ENCODE results near the gene CLEC7A. TPM values are rescaled to one million over a fixed set of nuclear protein-coding genes. Genes with fewer than 3 reads are reported as not detected.

The CLEC7A gene
- total RNA-seq, 4 donors from 2014 or later, result 2.9 to 83.4 (median 4.6) TPM

DNA sequence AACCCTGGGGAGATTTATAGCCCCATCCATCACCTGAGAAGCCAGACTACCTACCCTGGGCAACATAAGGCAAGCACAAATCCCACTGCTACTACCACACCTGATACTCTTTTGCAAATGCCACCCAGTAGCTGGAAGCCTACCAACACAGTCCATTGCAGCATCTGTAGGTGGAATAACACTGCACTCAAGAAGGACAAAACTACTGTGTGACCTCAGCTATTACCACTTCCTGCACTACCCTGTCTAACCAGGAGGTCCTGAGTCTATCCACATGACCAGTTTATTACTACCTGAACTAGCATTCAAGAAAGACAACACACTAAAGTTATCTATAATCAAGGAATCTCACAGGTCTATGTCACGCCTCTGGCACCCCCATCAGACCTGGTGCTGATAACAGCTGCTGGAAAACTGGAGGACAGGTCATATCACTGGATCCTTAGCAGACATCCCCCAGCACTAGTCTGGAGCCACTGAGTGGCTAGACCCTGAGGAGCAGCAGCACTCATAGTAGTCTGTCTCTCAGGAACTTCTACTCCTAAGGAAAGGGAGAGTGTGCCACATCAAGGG lies 28.3 kb downstream of the CLEC7A start:
- no peak for TF ChIP-seq POLR2A (IDR thresholded peaks at IDR 0.05)
- intact Hi-C loops (cut with DNase I; ENCODE audit: low total_unique reads) (no loop called here), in situ Hi-C loops (cut with MboI; ENCODE audit: low pct_ligation_motif_present in 1 of 4, low pct_unique_long_range_greater_than_20kb in 1 of 4, low sequenced_read_pairs in 3 of 4) (no loop called here)
- WGBS, 2 donors (ENCODE audit: low coverage in 1 of 2), result 60 to 84% methylated on average over 1 of the region's 1 CpG
- no peaks in the 10 kb centered on the region for H3K27me3 ChIP-seq
- peak overlapping the region in 2 of 4 donors; percentile 41 to 55 for H3K27ac ChIP-seq
- DNase-seq, result no peak
- H3K4me3 ChIP-seq, result no peak overlapping the region
- H3K4me1 ChIP-seq, result peaks cover 0 to 12% (median 3%) of the 10 kb centered on the region in 4 donors
- H3K9me3 ChIP-seq, result no peaks in the 10 kb centered on the region
- H3K36me3 ChIP-seq, result no peaks in the 10 kb centered on the region

DNA sequence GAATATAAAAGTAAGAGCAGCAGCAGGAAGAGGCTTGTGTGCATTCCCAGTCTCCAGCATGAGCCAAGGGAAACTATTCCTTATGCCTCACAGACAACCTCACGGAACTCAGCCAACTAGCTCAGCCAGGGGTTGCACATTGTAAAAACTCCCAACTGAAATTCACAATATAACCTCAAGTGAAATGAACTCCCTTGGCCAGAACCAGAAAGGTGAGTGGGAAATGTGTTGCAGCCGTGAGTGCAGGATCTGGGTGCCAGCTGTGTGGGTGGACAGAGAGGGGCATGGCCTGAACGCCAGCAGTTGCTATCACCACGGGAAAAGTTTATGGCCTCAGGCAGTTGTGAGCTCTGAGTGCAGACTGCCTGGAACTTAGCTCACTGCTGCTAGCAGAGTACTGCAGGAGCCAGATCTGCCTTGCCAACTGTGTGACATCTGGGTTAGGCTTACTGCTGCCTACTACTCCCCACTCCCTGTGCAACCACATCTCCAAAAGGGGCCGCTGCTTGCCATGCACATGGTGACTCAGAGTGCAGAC lies 28.9 kb downstream of the CLEC7A start:
- in situ Hi-C loops (cut with MboI; ENCODE audit: low pct_ligation_motif_present in 1 of 4, low pct_unique_long_range_greater_than_20kb in 1 of 4, low sequenced_read_pairs in 3 of 4) (no loop called here), intact Hi-C loops (cut with DNase I; ENCODE audit: low total_unique reads) (no loop called here)
- TF ChIP-seq EP300 (IDR thresholded peaks at IDR 0.05; ENCODE audit: low read depth) (no peak), POLR2A (IDR thresholded peaks at IDR 0.05) (no peak)
- Histone ChIP-seq H3K27ac (peak overlapping the region; percentile 24 to 55 (median 33)), H3K27me3 (no peaks in the 10 kb centered on the region), H3K4me1 (peaks cover 0 to 12% (median 3%) of the 10 kb centered on the region in 4 donors), H3K36me3 (no peaks in the 10 kb centered on the region), H3K4me3 (no peak overlapping the region), H3K9me3 (no peaks in the 10 kb centered on the region)
- DNase-seq, result no peak
- WGBS, 2 donors (ENCODE audit: low coverage in 1 of 2), result 0 to 29% methylated on average over 1 to 5 of the region's 5 CpGs

DNA sequence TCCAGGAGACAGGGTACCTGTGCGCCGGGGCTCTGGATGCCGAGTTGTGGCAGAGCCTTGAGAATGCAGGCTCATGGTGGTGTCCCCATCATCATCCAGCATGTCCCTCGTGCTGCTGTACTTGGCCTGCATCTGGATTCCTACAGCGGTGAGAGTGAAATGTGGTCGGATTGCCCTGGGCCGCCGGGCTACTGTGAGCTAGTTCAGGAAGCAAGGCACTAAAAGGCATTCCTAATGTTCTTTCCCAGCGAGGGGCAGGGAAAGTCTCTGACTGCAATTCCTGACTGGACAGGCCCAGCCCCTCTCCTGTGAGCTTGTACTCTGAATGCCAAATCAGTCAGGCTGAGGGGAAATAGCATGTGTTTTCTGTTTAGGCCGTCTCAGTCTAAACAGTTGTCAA lies 31.2 kb downstream of the CLEC7A start, which contains the start of gene CLEC1A:
Gene CLEC1A (minus strand): TSS at position 195 of the 400 bp plus-strand sequence. CDS start 63 bp downstream, at position 132.
- no peak for DNase-seq
- H3K4me3 ChIP-seq, result no peak within 1 kb of the TSS
- TF ChIP-seq POLR2AphosphoS5 (IDR thresholded peaks at IDR 0.05) (peak in 2 of 3 donors; percentile 26 to 37), EP300 (IDR thresholded peaks at IDR 0.05; ENCODE audit: low read depth) (no peak), POLR2A (IDR thresholded peaks at IDR 0.05) (peak; percentile 26)
- TF ChIP-seq, protein P1, sequence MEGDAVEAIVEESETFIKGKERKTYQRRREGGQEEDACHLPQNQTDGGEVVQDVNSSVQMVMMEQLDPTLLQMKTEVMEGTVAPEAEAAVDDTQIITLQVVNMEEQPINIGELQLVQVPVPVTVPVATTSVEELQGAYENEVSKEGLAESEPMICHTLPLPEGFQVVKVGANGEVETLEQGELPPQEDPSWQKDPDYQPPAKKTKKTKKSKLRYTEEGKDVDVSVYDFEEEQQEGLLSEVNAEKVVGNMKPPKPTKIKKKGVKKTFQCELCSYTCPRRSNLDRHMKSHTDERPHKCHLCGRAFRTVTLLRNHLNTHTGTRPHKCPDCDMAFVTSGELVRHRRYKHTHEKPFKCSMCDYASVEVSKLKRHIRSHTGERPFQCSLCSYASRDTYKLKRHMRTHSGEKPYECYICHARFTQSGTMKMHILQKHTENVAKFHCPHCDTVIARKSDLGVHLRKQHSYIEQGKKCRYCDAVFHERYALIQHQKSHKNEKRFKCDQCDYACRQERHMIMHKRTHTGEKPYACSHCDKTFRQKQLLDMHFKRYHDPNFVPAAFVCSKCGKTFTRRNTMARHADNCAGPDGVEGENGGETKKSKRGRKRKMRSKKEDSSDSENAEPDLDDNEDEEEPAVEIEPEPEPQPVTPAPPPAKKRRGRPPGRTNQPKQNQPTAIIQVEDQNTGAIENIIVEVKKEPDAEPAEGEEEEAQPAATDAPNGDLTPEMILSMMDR (IDR thresholded peaks at IDR 0.05), result no peak
- intact Hi-C loops (cut with DNase I; ENCODE audit: low total_unique reads) (no loop called here), in situ Hi-C loops (cut with MboI; ENCODE audit: low pct_ligation_motif_present in 1 of 4, low pct_unique_long_range_greater_than_20kb in 1 of 4, low sequenced_read_pairs in 3 of 4) (no loop called here)
- no peaks in the 10 kb centered on the region for H3K27me3 ChIP-seq
- H3K4me1 ChIP-seq, result peaks cover 0 to 12% (median 3%) of the 10 kb centered on the region in 4 donors
- 0 to 68% methylated on average over 1 to 10 of the region's 10 CpGs for WGBS, 2 donors (ENCODE audit: low coverage in 1 of 2)
- peak within 1 kb of the TSS; percentile 12 to 42 (median 24) for H3K27ac ChIP-seq
- H3K9me3 ChIP-seq, result no peaks in the 10 kb centered on the region
- H3K36me3 ChIP-seq, result no peaks in the 10 kb centered on the region

DNA sequence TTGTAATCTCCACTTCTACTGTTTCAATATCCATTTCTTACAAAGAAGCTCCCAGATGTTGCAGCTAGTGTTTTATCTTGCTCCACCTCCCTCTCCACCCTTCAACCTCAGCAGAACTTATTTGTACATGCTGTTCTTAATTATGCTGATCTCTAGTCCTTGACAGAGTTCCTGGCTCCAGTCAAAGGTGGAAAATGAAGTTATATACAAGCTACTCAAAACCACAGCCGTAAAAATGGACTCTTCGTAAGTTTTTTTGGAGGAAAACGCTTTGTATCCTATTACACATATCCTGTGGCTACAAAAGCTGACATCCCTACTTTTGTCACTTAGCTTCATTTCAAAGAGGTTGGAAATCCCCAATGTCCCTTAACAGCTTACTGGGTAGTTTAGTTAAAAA lies 32.5 kb downstream of the CLEC7A start:
- Histone ChIP-seq H3K27ac (peak overlapping the region in 1 of 4 donors; percentile 33), H3K36me3 (no peaks in the 10 kb centered on the region), H3K4me1 (peaks cover 0 to 12% (median 3%) of the 10 kb centered on the region in 4 donors), H3K27me3 (no peaks in the 10 kb centered on the region), H3K9me3 (no peaks in the 10 kb centered on the region), H3K4me3 (no peak overlapping the region)
- TF ChIP-seq POLR2AphosphoS5 (IDR thresholded peaks at IDR 0.05) (no peak), EP300 (IDR thresholded peaks at IDR 0.05; ENCODE audit: low read depth) (no peak), POLR2A (IDR thresholded peaks at IDR 0.05) (no peak)
- TF ChIP-seq, protein P1 (IDR thresholded peaks at IDR 0.05), result no peak
- no peak for DNase-seq
- intact Hi-C loops (cut with DNase I; ENCODE audit: low total_unique reads), result no loop called here
- WGBS, 2 donors (ENCODE audit: low coverage in 1 of 2), result 41 to 51% methylated on average over 3 of the region's 3 CpGs
- in situ Hi-C loops (cut with MboI; ENCODE audit: low pct_ligation_motif_present in 1 of 4, low pct_unique_long_range_greater_than_20kb in 1 of 4, low sequenced_read_pairs in 3 of 4), result no loop called here

DNA sequence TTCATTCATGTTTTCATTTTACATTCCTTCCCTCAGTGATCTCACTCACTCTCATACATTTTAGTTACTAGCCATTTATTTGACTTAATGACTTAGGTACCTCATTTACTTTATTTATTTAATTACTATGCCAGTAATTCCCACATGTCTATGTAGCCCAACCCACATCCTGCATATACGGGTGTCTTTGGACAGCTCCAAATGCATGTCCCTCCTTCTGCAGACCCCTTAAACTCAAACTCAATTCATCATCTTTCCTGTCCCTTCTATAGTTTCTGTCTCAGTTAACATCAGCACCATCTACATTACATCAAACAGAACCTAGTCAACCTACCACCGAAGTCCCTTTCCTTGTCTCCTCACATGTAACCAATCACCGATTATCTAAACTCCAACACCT lies 34.0 kb downstream of the CLEC7A start:
- Histone ChIP-seq H3K4me1 (peaks cover 0 to 8% (median 0%) of the 10 kb centered on the region in 4 donors), H3K4me3 (no peak overlapping the region), H3K27me3 (no peaks in the 10 kb centered on the region), H3K36me3 (no peaks in the 10 kb centered on the region), H3K9me3 (no peaks in the 10 kb centered on the region), H3K27ac (peak overlapping the region in 1 of 4 donors; percentile 18)
- in situ Hi-C loops (cut with MboI; ENCODE audit: low pct_ligation_motif_present in 1 of 4, low pct_unique_long_range_greater_than_20kb in 1 of 4, low sequenced_read_pairs in 3 of 4) (no loop called here), intact Hi-C loops (cut with DNase I; ENCODE audit: low total_unique reads) (no loop called here)
- TF ChIP-seq EP300 (IDR thresholded peaks at IDR 0.05; ENCODE audit: low read depth) (no peak), POLR2A (IDR thresholded peaks at IDR 0.05) (no peak), POLR2AphosphoS5 (IDR thresholded peaks at IDR 0.05) (no peak)
- TF ChIP-seq, protein P1 (IDR thresholded peaks at IDR 0.05), result no peak
- WGBS, 2 donors (ENCODE audit: low coverage in 1 of 2), result 87 to 89% methylated on average over 3 of the region's 3 CpGs
- no peak for DNase-seq
